Measurements from ENCODE around the gene ERICH2. TPM values are rescaled to one million over a fixed set of nuclear protein-coding genes. Genes with fewer than 3 reads are reported as not detected.
A peak's percentile ranks its signal among the peaks of the same experiment; 100 is the strongest.

ERICH2 gene
- total RNA-seq, 1 donor from 2014 or later: not detected

DNA sequence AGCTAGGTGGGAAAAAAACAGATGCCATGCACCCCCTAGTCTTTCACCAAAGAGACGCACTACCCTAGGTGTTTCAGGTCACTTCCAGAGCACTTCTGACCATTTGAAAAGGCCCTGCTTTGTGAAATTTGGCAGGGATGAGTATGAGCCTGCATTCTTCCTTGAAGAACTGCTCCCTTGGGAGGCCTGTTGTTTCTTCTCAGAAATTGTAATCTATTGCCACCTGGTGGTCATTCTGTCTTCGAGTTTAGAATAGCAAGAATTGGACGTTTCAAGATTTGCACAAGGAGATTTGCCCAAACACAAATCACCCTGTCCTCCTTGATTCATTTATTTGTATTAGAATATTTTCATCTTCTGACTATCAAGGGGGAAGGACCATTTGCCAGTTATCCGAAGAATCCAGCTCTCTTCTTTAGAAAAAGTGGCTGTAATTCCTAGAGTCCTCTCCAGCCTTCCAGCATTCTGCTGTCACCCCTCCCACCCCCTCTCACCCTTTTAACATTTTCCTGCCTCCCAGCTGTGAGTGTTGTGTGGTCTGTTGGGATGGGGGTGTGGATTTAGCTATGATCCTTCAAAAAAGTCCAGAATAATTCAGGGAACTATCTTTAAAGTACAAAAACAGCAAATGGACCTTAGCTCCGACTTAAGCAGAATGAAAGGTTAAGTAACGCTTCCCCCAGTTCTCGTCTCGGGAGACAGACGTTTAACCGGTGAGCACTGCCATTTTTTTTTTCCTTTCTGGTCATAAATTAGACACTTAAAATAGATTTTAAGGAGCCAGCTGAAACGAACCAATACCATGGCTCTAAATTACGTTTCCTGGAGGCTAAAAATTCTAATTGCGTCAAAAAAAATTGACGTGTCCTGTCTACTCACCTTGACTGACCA is 42.8 kb downstream of the ERICH2 start:
- intact Hi-C loops (cut with DNase I): loop anchor here (5.0 to 10.0 kb wide), 4 partner anchors 98 to 576 kb away; partner anchors contain the start of gene SP5
- Histone ChIP-seq H3K27ac (no peak overlapping the region), H3K4me3 (no peak overlapping the region), H3K4me1 (peaks cover 38% of the 10 kb centered on the region), H3K27me3 (peaks cover 33% of the 10 kb centered on the region), H3K9me3 (no peaks in the 10 kb centered on the region), H3K36me3 (no peaks in the 10 kb centered on the region)
- DNase-seq (ENCODE audit: extremely low spot score in 2 of 2): no peak
- TF ChIP-seq POLR2AphosphoS5 (IDR thresholded peaks at IDR 0.05; ENCODE audit: insufficient read depth in 1 of 2, low read depth in 1 of 2): no peak
- TF ChIP-seq, protein P1, sequence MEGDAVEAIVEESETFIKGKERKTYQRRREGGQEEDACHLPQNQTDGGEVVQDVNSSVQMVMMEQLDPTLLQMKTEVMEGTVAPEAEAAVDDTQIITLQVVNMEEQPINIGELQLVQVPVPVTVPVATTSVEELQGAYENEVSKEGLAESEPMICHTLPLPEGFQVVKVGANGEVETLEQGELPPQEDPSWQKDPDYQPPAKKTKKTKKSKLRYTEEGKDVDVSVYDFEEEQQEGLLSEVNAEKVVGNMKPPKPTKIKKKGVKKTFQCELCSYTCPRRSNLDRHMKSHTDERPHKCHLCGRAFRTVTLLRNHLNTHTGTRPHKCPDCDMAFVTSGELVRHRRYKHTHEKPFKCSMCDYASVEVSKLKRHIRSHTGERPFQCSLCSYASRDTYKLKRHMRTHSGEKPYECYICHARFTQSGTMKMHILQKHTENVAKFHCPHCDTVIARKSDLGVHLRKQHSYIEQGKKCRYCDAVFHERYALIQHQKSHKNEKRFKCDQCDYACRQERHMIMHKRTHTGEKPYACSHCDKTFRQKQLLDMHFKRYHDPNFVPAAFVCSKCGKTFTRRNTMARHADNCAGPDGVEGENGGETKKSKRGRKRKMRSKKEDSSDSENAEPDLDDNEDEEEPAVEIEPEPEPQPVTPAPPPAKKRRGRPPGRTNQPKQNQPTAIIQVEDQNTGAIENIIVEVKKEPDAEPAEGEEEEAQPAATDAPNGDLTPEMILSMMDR (IDR thresholded peaks at IDR 0.05): peak; percentile 51 to 71 (median 59)

DNA sequence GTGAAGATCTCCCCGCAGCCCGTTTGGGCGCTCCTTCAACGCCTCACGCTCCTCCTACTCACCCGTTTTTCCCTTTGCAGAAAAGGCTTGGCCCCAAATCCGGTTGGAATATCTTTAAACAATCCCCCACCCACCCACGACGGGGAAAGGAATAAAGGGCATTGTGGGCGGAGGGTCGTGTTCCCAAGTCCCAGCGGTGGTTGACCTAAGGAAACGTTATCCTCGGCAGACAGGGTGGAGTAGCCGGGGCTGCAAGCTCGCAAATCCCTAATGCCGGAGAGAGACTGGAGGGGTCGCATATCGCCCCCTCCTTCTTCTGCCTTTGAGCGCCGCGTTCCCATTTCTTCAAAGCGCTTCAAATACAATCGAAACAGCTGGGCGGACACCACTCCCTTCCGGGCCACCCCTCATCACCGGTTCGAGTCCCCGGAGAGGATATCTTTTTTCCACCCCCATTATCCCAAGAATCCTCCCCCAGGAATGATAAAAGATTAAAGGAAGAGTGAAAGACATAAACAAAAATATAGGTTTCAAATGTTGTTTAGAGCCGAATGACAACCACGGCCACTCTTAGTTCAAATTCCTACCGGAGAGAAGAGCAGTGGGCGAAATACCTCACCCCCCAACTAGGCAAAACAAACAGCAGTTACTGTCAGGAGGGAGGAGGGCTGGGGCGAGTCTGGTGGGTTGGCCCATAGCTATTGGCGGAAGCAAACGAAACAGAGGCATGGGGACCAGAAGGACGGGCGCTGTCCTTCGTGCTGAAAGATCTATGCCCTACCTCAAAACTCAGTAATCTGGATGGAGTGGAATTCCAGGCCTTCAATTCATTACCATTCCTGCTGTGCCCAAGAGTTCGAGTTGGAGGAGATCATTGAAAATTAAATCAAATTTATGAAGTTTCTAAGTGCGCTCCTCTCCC is 43.7 kb downstream of the ERICH2 start:
- no peak for DNase-seq (ENCODE audit: extremely low spot score in 2 of 2)
- H3K4me3 ChIP-seq: no peak overlapping the region
- H3K27me3 ChIP-seq: peaks cover 41% of the 10 kb centered on the region
- TF ChIP-seq POLR2A (IDR thresholded peaks at IDR 0.05) (no peak), POLR2AphosphoS5 (IDR thresholded peaks at IDR 0.05; ENCODE audit: insufficient read depth in 1 of 2, low read depth in 1 of 2) (no peak)
- intact Hi-C loops (cut with DNase I): loop anchor here (5.0 to 10.0 kb wide), 4 partner anchors 99 to 577 kb away; partner anchors contain the start of gene SP5
- no peak overlapping the region for H3K27ac ChIP-seq
- no peaks in the 10 kb centered on the region for H3K36me3 ChIP-seq
- H3K9me3 ChIP-seq: no peaks in the 10 kb centered on the region
- peaks cover 47% of the 10 kb centered on the region for H3K4me1 ChIP-seq

GRCh38 chr2:170814533-170815230 is 44.5 kb downstream of the ERICH2 start:
- Histone ChIP-seq H3K4me1 (peaks cover 50% of the 10 kb centered on the region), H3K4me3 (no peak overlapping the region), H3K27ac (no peak overlapping the region), H3K27me3 (peaks cover 43% of the 10 kb centered on the region), H3K9me3 (no peaks in the 10 kb centered on the region), H3K36me3 (no peaks in the 10 kb centered on the region)
- intact Hi-C loops (cut with DNase I): loop anchor here (5.0 to 10.0 kb wide), 4 partner anchors 100 to 577 kb away; partner anchors contain the start of gene SP5
- TF ChIP-seq POLR2AphosphoS5 (IDR thresholded peaks at IDR 0.05; ENCODE audit: insufficient read depth in 1 of 2, low read depth in 1 of 2) (no peak), POLR2A (IDR thresholded peaks at IDR 0.05) (no peak)
- TF ChIP-seq, protein P1 (IDR thresholded peaks at IDR 0.05): no peak
- no peak for DNase-seq (ENCODE audit: extremely low spot score in 2 of 2)

GRCh38 chr2:170815311-170815710 is 45.1 kb downstream of the ERICH2 start:
- Histone ChIP-seq H3K4me1 (peaks cover 54% of the 10 kb centered on the region), H3K27me3 (peaks cover 50% of the 10 kb centered on the region), H3K27ac (no peak overlapping the region), H3K4me3 (peak overlapping the region in 1 of 2 donors; percentile 41), H3K9me3 (no peaks in the 10 kb centered on the region), H3K36me3 (no peaks in the 10 kb centered on the region)
- TF ChIP-seq, protein P1 (IDR thresholded peaks at IDR 0.05): no peak
- DNase-seq (ENCODE audit: extremely low spot score in 2 of 2): no peak
- intact Hi-C loops (cut with DNase I): loop anchor here (10.0 kb wide), 3 partner anchors 101 to 441 kb away; partner anchors contain the start of gene SP5
